ENCODE measurements around the gene PP2D1.

GRCh38 chr3:20052851-20053250 lies 40.8 kb upstream of the PP2D1 start:
- TF ChIP-seq ZNF274 (IDR thresholded peaks at IDR 0.05; ENCODE audit: borderline replicate concordance, extremely low read depth, low read length) (no peak), CTCF (IDR thresholded peaks at IDR 0.05; ENCODE audit: control extremely low read depth in 1 of 3, insufficient read depth in 1 of 3, low read depth in 1 of 3, low read length in 3 of 3) (no peak), CHD2 (IDR thresholded peaks at IDR 0.05; ENCODE audit: low read length) (no peak), MAFK (IDR thresholded peaks at IDR 0.05; ENCODE audit: low read depth, low read length) (no peak), RAD21 (IDR thresholded peaks at IDR 0.05 in 1 of 2, conservative IDR thresholded peaks at IDR 0.05 in 1 of 2; ENCODE audit: low read depth in 2 of 2, low read length in 2 of 2) (no peak), EZH2 (IDR thresholded peaks at IDR 0.05; ENCODE audit: low read depth, low read length, severe bottlenecking) (no peak), USF2 (IDR thresholded peaks at IDR 0.05; ENCODE audit: low read length) (no peak), SIN3A (conservative IDR thresholded peaks at IDR 0.05 in 1 of 2, IDR thresholded peaks at IDR 0.05 in 1 of 2; ENCODE audit: low read depth in 1 of 2, low read length in 2 of 2) (no peak), JUN (IDR thresholded peaks at IDR 0.05; ENCODE audit: low read depth, low read length) (no peak), FOSL1 (IDR thresholded peaks at IDR 0.05; ENCODE audit: insufficient read depth, low read depth, low read length) (no peak)

All from H1 (cell line).